ENCODE measurements around the gene GET4.

GET4 gene

GRCh38 chr7:876077-876971, at the start of gene GET4:
Gene GET4, plus strand, starts transcription at chr7:876554. Its CDS starts 92 bp downstream, at chr7:876646.
- peak; percentile 97 for DNase-seq

- DNase-seq: no peak
These were observed 47.4 kb upstream of the GET4 start for GRCh38 chr7:828793-829561.

- DNase-seq: no peak
These were observed 46.3 kb upstream of the GET4 start for GRCh38 chr7:830069-830468.

- peak; percentile 8 for DNase-seq
These were observed 44.7 kb upstream of the GET4 start for GRCh38 chr7:831596-832166.

GRCh38 chr7:832167-832967, 44.0 kb upstream of the GET4 start, which contains the start of gene SUN1:
Gene SUN1, plus strand, starts transcription at chr7:832476. Its CDS starts 49 bp downstream, at chr7:832525.
- no peak for DNase-seq

- DNase-seq: no peak
These were observed 43.4 kb upstream of the GET4 start for GRCh38 chr7:832968-833424.

GRCh38 chr7:833601-834258, 42.6 kb upstream of the GET4 start:
- DNase-seq: no peak

GRCh38 chr7:834277-834676, 42.1 kb upstream of the GET4 start:
- DNase-seq: no peak

GRCh38 chr7:835021-835420, 41.3 kb upstream of the GET4 start:
- no peak for DNase-seq

- no peak for DNase-seq
These were observed 40.6 kb upstream of the GET4 start for GRCh38 chr7:835485-836401.

GRCh38 chr7:836429-836828, 39.9 kb upstream of the GET4 start:
- DNase-seq: no peak

- no peak for DNase-seq
These were observed 39.4 kb upstream of the GET4 start for GRCh38 chr7:837001-837400.

GRCh38 chr7:840001-840600, 36.3 kb upstream of the GET4 start:
- no peak for DNase-seq

GRCh38 chr7:841943-842342, 34.4 kb upstream of the GET4 start:
- no peak for DNase-seq

GRCh38 chr7:842431-843031, 33.8 kb upstream of the GET4 start:
- DNase-seq: no peak

GRCh38 chr7:843230-843629, 33.1 kb upstream of the GET4 start:
- no peak for DNase-seq

- DNase-seq: no peak
These were observed 32.3 kb upstream of the GET4 start for GRCh38 chr7:844043-844442.

GRCh38 chr7:844514-844913, 31.8 kb upstream of the GET4 start:
- no peak for DNase-seq

GRCh38 chr7:845091-845490, 31.3 kb upstream of the GET4 start:
- no peak for DNase-seq

- no peak for DNase-seq
These were observed 30.6 kb upstream of the GET4 start for GRCh38 chr7:845731-846130.

Measured in T1000 (cell line).